T follicular helper cell (primary cell): ENCODE measurements around the gene PCDH10.
"Not testable (repeated sequence)": the region's sequence is repeated elsewhere in the genome, so short reads cannot be mapped to it uniquely, and the experiment has no call there.

Source experiments
- DNase-seq: peaks from one replicate; pipeline ENCODE4 v3.0.0-alpha.2; 2020; ENCODE audit warnings: low read depth

The PCDH10 gene

DNA sequence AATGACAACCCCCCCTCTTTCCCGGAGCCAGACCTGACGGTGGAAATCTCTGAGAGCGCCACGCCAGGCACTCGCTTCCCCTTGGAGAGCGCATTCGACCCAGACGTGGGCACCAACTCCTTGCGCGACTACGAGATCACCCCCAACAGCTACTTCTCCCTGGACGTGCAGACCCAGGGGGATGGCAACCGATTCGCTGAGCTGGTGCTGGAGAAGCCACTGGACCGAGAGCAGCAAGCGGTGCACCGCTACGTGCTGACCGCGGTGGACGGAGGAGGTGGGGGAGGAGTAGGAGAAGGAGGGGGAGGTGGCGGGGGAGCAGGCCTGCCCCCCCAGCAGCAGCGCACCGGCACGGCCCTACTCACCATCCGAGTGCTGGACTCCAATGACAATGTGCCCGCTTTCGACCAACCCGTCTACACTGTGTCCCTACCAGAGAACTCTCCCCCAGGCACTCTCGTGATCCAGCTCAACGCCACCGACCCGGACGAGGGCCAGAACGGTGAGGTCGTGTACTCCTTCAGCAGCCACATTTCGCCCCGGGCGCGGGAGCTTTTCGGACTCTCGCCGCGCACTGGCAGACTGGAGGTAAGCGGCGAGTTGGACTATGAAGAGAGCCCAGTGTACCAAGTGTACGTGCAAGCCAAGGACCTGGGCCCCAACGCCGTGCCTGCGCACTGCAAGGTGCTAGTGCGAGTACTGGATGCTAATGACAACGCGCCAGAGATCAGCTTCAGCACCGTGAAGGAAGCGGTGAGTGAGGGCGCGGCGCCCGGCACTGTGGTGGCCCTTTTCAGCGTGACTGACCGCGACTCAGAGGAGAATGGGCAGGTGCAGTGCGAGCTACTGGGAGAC is 1.6 kb downstream of the PCDH10 start:
- no peak for DNase-seq

DNA sequence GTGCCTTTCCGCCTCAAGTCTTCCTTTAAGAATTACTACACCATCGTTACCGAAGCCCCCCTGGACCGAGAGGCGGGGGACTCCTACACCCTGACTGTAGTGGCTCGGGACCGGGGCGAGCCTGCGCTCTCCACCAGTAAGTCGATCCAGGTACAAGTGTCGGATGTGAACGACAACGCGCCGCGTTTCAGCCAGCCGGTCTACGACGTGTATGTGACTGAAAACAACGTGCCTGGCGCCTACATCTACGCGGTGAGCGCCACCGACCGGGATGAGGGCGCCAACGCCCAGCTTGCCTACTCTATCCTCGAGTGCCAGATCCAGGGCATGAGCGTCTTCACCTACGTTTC is 2.2 kb downstream of the PCDH10 start:
- no peak for DNase-seq

DNA sequence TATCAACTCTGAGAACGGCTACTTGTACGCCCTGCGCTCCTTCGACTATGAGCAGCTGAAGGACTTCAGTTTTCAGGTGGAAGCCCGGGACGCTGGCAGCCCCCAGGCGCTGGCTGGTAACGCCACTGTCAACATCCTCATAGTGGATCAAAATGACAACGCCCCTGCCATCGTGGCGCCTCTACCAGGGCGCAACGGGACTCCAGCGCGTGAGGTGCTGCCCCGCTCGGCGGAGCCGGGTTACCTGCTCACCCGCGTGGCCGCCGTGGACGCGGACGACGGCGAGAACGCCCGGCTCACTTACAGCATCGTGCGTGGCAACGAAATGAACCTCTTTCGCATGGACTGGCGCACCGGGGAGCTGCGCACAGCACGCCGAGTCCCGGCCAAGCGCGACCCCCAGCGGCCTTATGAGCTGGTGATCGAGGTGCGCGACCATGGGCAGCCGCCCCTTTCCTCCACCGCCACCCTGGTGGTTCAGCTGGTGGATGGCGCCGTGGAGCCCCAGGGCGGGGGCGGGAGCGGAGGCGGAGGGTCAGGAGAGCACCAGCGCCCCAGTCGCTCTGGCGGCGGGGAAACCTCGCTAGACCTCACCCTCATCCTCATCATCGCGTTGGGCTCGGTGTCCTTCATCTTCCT is 2.7 kb downstream of the PCDH10 start:
- no peak for DNase-seq

DNA sequence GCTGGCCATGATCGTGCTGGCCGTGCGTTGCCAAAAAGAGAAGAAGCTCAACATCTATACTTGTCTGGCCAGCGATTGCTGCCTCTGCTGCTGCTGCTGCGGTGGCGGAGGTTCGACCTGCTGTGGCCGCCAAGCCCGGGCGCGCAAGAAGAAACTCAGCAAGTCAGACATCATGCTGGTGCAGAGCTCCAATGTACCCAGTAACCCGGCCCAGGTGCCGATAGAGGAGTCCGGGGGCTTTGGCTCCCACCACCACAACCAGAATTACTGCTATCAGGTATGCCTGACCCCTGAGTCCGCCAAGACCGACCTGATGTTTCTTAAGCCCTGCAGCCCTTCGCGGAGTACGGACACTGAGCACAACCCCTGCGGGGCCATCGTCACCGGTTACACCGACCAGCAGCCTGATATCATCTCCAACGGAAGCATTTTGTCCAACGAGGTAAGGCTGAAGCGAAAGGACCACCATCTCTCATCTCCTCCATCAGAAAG is 3.3 kb downstream of the PCDH10 start:
- no peak for DNase-seq

DNA sequence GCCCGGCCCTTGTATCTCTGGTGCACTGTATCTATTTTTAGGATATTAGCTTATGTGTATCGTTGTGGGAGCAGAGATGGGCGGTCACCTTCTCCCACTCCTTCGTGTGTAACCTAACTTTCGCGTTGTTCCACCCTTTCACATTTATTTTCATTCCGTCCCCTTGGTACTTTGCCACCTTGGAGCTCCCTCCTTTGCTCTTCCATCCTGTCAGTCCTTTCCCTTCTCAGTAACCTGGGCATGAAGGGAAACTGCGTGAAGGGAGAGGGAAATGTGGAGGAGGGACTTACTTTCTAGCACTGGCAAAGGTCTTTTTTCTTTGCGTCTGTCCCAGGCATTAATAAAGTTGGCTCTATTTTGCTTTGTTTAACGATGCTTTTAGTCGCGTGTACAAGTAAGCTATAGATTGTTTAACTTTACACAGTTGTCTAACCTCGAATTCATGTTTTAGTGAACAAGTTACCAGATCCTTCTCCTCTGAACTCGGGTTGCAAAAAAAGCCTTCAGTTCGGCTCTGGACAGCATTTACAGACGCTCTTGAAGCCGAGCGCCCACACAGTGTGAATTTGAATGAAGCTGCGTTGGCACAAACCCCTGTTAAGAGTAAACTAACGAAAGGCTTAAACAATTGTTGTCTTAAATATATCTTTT is 3.9 kb downstream of the PCDH10 start:
- DNase-seq, result no peak

DNA sequence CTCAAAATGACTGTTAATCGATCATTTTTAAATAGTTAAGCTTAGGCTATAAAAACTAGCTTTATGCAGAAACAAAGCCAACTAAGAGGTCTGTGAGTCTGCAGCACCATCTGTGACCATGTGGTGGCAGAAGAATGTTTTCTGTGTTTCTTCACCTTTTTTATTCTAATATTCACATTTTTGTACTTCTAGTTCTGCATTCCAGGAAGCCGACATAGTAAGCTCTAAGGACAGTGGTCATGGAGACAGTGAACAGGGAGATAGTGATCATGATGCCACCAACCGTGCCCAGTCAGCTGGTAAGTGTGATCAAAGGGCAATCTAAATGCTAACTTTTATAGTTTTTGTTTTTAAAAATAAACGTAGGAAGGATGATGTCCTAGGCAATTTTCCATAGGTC is 5.6 kb downstream of the PCDH10 start:
- DNase-seq, result no peak

DNA sequence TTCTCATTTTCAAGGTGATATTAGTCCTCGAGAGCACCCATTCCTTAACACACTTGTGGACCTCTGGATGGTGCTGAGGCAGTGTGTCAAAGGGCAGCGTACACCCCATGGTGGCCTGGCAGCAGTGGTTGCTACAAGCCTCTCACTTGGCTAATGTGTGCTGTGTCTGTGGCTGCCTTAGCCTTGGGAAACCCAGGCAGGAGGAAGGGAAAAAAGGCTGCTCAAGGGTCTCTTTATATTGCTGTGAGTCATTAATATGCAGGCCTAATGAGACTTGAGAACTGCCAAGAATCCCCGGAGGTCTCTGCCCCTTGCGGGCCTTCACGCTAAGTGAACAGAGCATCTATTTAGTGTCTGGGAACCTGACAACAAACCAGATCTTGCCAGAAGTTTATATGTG is 7.0 kb downstream of the PCDH10 start:
- no peak for DNase-seq

DNA sequence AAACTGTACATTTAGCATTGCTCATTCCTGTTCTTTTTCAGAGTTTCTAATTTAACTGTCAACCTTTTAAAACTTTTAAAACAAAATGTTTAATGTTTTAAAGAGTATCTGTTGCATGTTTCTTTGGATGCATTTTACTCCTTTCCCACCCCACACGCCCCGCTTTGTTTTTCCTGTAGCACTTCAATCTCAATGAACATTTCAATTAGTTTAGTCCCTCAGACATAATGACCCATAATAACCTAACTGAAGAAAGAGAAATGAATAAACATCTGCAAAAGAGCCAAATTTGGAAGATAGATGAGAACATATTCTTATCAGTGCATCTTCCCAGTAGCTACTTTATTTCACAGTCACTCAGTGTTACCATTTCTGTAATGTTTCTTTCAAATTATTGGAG is 7.5 kb downstream of the PCDH10 start:
- no peak for DNase-seq

DNA sequence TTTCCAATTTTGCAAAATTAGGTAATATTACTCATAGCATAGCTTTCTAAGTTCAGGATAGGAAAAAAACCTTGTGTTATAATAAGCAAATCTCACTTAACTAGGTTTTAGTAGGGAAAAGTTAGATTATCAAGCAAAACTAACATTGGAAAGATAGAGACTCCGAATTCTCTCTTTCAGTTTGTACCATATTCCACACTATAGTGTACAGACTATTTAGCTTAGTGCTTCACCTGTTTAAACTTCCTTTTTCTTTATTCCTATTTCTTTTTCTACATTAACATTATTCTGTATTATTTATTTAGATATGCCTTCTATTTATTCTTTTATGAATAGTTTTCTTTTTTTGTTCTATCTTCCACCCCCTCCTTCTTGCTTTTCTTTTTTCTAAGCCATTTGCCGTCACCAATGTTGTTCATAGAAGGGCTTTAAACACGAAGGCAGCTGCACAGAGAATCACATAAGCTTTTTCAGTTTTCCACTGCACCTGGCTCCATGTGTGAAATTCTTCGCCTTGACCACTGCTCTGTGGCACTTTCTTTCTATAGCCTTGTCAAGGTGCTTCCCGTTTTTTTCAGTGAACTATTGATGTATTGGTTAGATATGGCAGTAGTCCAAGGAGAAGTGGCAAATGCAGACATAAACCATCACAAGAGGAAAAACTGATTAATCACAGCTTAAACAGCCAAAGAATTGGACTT is 8.5 kb downstream of the PCDH10 start:
- DNase-seq, result no peak

DNA sequence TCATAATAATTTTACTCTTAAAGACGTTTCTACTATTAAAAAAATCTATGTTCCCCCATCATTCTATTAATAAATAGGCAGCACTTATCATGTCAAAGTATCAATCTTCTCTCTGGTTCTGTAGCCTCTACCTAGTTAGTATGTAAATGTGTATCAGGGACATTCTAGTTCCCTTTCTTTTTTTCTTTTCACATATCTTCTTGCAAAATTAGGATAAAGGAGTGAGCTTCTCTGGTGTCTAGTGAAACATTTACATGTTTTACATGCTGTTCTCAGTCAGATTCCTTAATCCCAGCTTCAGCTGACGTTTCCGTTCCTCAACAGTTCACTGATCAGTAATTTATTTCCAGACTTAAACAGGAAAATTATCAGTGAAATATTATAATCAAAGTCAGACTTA is 11.8 kb downstream of the PCDH10 start:
- no peak for DNase-seq

DNA sequence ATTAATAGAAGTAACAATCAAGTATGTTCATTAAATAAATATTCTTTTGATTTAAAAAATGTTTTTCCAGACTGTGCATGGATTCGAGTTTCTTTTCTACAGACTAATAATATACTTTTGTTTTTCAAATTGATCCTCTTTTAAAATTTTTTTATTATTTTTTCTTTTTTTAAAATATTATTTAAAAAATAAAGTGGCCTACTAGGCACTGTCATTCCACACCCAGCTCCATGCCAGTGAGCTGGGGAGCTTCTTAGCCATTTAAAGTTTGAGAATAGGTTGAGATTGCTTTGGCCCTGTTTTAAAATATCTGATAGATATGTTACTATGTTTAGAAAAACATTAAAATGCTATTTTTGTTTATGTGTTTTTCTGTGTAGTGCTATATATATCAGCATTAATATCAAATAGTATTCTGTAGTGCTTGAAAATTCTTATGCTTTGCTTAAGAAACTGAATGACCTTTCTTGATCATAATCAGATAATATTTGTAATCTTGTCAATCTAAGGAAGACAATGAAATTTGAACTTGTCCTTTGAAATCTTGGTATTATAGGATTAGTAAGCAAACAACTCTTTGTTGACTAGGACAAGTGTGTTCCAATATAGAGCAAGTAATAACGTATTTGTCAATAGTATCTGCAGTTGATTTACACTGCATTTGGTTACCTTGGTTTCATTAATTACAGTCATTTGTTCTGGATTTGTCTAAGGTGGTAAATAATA is 12.6 kb downstream of the PCDH10 start:
- no peak for DNase-seq

DNA sequence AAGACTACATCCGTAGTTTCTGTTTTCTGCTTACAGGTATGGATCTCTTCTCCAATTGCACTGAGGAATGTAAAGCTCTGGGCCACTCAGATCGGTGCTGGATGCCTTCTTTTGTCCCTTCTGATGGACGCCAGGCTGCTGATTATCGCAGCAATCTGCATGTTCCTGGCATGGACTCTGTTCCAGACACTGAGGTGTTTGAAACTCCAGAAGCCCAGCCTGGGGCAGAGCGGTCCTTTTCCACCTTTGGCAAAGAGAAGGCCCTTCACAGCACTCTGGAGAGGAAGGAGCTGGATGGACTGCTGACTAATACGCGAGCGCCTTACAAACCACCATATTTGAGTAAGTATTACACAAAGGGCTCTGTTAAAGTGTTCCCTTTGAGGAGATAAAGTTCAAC is 13.8 kb downstream of the PCDH10 start:
- no peak for DNase-seq

DNA sequence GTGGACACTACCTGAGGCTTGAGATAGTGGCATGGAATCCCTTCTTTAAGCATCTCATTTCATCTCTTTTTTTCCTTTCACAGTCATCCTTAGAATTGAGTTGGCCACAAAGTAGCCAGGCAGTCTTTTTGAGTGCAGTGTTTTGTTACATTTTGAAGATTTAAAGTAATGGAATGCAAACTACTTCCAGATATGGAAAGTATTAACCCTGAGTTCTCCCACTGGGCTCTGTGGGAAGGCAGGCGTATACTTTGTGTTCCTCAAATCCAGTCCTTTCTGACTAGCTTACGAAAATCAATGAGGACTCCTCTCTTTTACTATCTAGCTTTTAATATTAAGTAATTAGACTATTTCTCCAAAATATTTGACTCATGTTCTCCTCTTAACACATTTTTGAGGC is 29.9 kb downstream of the PCDH10 start:
- DNase-seq, result no peak

DNA sequence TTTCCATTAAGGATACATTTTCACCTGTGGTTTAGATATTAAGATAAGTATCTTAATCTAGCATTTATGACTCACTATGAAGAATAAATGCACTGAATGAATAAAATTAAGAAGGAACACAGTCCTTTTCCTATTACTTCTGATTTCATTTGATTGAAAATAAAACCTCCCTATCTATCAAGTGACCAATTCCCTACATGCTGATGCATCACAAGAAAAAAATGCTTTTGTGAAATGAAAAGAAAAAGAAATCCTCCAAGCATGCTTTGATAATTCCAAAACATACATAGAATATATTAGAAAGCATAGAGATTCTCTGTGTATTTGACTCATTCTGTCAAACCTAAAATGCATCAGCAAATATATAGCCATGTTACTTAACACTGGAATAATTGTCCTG is 37.1 kb downstream of the PCDH10 start:
- no peak for DNase-seq

DNA sequence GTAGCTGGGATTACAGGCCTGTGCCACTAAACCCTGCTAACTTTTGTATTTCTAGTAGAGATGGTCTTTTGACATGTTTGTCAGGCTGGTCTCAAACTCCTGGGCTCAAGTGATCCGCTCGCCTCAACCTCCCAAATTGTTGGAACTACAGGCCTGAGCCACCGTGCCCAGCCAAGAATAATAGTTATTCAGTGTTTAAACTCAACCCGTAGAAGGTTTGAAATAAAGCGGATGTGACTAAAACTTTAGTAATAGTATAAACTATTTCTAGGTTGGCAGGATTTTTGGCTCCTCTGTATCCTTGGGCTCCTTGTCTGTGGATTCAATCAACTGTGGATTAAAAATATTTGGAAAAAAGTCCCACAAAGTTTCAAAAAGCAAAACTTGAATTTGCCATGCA is 37.8 kb downstream of the PCDH10 start:
- no peak for DNase-seq

DNA sequence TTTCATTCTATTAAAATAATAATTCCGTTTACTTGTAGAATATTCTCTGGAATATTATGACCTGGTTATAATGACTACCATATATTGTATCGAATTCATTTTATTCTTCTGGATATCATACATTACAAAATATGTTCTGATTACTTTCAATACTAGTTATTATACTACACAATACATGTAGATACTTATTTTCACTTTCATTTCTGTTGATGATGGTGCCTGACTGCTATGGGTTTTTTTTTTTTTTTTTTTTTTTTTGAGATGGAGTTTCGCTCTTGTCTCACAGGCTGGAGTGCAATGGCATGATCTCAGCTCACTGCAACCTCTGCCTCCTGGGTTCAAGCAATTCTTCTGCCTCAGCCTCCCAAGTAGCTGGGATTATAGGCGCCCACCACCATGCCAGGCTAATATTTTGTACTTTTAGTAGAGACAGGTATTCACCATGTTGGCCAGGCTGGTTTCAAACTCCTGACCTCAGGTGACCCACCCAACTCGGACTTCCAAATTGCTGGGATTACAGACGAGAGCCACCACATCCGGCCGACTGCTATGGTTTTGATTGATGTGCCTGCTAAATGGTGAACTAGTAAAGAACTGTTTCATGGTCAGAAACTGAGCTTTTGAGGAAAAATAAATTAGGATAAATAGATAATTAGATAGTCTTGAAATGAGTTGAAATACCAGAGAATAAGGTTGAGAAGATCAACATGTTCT is 39.5 kb downstream of the PCDH10 start:
- no peak for DNase-seq

DNA sequence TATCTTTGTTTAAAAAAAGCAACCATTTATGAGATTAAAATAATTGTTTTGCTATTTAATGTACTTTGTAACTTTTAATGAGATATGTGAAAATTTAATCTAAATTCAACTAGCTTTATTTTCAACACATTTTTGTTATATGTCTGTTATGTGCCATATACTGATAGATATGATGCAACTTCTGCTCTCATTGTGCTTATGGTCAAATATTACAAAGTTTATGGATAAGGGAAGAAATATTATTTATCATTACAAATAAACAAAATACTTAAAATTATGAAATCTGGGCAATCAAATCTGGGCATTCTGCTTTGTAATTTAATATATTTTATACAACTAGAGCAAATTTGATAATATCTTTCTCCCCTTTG is 40.0 kb downstream of the PCDH10 start:
- DNase-seq, result no peak

DNA sequence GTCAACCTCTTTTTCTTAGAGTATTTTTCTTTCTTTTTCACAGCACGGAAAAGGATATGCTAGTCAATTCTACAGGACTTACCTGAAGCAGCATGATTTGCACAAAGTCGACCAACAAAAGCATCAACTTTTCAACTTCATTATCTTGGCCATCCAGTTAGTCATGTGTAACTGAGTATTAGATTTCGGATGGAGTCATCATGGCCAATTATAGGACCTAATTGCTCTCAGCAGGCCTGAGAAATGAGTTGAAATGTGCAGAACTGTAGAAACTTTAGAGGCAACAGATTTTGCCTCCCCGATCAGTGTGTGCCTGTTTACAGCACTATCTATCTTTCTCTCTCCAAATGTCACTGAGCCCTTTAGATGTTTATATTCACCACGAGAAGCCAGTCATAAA is 41.0 kb downstream of the PCDH10 start:
- DNase-seq, result no peak

DNA sequence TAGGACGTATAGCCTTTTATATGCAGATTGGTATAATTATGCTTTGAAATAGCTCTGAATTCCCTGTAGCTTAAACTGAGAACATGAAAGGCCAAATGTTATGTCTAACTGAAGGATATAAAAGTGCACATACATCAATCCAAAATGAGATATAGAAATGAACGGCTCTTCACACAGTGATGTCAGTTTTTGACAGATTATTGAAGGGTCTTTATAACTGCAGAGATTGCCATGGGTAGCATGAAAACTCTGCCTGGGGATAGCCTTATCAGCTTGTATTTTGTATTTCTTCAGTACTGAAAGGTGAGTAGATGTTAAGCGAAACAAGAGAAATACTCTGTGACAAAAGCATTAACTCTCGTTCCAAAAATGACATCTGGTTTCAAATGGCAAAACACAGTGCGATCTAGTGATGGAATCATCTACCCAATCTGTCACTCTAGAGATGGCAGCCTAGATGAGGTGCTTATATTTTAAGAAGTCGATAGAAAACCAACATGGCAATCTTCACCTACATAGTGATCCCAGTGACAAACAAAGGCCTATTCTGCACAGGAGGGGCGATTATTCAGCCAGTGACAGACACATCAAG is 59.7 kb downstream of the PCDH10 start:
- no peak for DNase-seq

DNA sequence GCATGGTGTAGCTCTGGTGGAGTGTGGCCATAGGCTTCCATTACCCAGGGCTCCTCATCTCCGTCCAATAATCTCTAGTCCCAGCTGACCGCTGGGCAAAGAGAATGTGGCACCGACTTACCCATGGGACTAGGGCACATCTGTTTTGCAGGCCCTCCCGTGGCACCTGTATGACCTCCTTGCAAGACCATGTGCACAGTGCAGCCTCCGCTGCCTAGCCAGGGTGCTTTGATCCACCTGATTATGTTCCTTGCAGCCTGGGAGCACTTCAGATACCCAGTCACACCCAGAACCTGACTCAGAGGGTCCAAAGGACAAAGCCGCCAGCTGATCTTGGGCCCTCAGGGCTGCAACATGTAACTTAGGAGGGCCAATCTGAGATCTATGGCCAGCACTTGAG is 84.8 kb downstream of the PCDH10 start:
- no peak for DNase-seq

DNA sequence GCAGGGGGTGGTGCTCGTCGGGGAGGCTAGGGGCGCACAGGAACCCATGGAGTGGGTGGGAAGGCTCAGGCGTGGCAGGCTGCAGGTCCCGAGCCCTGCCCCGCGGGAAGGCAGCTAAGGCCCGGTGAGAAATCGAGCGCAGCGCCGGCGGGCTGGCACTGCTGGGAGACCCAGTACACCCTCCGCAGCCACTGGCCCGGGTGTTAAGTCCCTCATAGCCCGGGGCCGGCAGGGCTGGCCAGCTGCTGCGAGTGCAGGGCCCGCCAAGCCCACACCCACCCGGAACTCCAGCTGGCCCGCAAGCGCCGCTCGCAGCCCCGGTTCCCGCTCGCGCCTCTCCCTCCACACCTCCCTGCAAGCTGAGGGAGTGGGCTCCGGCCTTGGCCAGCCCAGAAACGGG is 91.4 kb downstream of the PCDH10 start:
- DNase-seq, result not testable (repeated sequence)
